A673 (cell line): ENCODE data around the gene BBS9. TPM values are rescaled to one million over a fixed set of nuclear protein-coding genes. Genes with fewer than 3 reads are reported as not detected.
"Not testable (repeated sequence)": the region's sequence is repeated elsewhere in the genome, so short reads cannot be mapped to it uniquely, and the experiment has no call there.

Experiments used
- BruUV-seq: library from RNA; stranded (reverse); fragments of 400-500 nt; replicated peaks from 2 replicates; lab custom pipeline; 2021; lab: Mats Ljungman, UMichigan
- CTCF ChIA-PET: fragments of 300-600 bp; sonication (Branson Sonifier 250); formaldehyde crosslinking; loops from one replicate; lab custom pipeline; 2022; ENCODE audit warnings: antibody characterized with exemption; lab: Charles Lee
- POLR2A ChIA-PET: fragments of 300-600 bp; sonication (Branson Sonifier 250); formaldehyde crosslinking; loops from one replicate; lab custom pipeline; 2022; ENCODE audit warnings: antibody characterized with exemption; ENCODE audit not compliant: low non-redundant PET; lab: Charles Lee
- DNase-seq: peaks from one replicate; pipeline ENCODE4 v3.0.0-alpha.2; 2015; ENCODE audit warnings: low spot score
- H3K27ac ChIP-seq: fragments of 200-600 bp; sonication (generic); 2 replicates; pipeline ENCODE4 v1.5.1; 2016; ENCODE audit warnings: mixed run types, low read depth, mild to moderate bottlenecking, mixed read lengths, antibody characterized with exemption, low read length; ENCODE audit not compliant: poor library complexity, severe bottlenecking
- H3K27me3 ChIP-seq: fragments of 200-600 bp; sonication (generic); replicated peaks from 2 replicates; pipeline ENCODE4 v1.6.1; 2017; ENCODE audit warnings: mixed run types, low read depth, mild to moderate bottlenecking, mixed read lengths, antibody characterized with exemption, low read length; ENCODE audit not compliant: insufficient read depth, poor library complexity
- H3K36me3 ChIP-seq: fragments of 200-600 bp; sonication (generic); 2 replicates; pipeline ENCODE4 v1.6.1; 2016; ENCODE audit warnings: mixed run types, mild to moderate bottlenecking, mixed read lengths, antibody characterized with exemption, low read length; ENCODE audit not compliant: insufficient read depth, poor library complexity, severe bottlenecking
- H3K4me1 ChIP-seq: fragments of 200-600 bp; sonication (generic); 2 replicates; pipeline ENCODE4 v1.6.1; 2017; ENCODE audit warnings: mixed run types, mild to moderate bottlenecking, mixed read lengths, antibody characterized with exemption, low read length; ENCODE audit not compliant: insufficient read depth, poor library complexity, severe bottlenecking
- H3K4me3 ChIP-seq: fragments of 200-600 bp; sonication (generic); 2 replicates; pipeline ENCODE4 v1.5.1; 2016; ENCODE audit warnings: low read depth, mixed run types, mild to moderate bottlenecking, mixed read lengths, low read length; ENCODE audit not compliant: poor library complexity, severe bottlenecking
- H3K9me3 ChIP-seq: fragments of 200-600 bp; sonication (generic); 2 replicates; pipeline ENCODE4 v1.6.1; 2016; ENCODE audit warnings: mixed run types, low read depth, mild to moderate bottlenecking, mixed read lengths, antibody characterized with exemption, low read length; ENCODE audit not compliant: poor library complexity, severe bottlenecking
- CTCF ChIP-seq: fragments of 300-800, 200-600 bp; sonication (generic); conservative IDR thresholded peaks from 2 replicates; pipeline ENCODE4 v1.5.1; 2017; ENCODE audit warnings: low read depth, mild to moderate bottlenecking, antibody characterized with exemption, low read length, moderate library complexity, mixed read lengths
- EZH2 ChIP-seq: fragments of 200-600 bp; sonication (generic); IDR thresholded peaks from 2 replicates; pipeline ENCODE4 v1.6.1; 2017; ENCODE audit warnings: borderline replicate concordance, low read depth, mild to moderate bottlenecking, mixed read lengths, antibody characterized with exemption, low read length; ENCODE audit not compliant: poor library complexity, severe bottlenecking
- intact Hi-C: fragments of 100-400 bp; cut with micrococcal nuclease; formaldehyde crosslinking; loops from one replicate; pipeline ENCODE4 v1.10.0; 2022; ENCODE audit not compliant: unreplicated experiment
- total RNA-seq: library from RNA; stranded (reverse); gene quantifications from 2 replicates; pipeline ENCODE4 v1.2.3, GENCODE V29; 2021

The BBS9 gene
- total RNA-seq, 1 experiment from 2014 or later: 9.4 TPM

- H3K4me1 ChIP-seq: no peaks in the 10 kb centered on the region
- no peak for DNase-seq
- BruUV-seq: no TSS peak
- H3K4me3 ChIP-seq: no peak overlapping the region
- TF ChIP-seq CTCF: no peak
- no peak for TF ChIP-seq EZH2
- ChIA-PET CTCF (no interaction called here), POLR2A (no interaction called here)
- H3K27me3 ChIP-seq: no peaks in the 10 kb centered on the region
- intact Hi-C loops: no loop called here
- no peaks in the 10 kb centered on the region for H3K9me3 ChIP-seq
- no peak overlapping the region for H3K27ac ChIP-seq
- no peaks in the 10 kb centered on the region for H3K36me3 ChIP-seq
Measured at GRCh38 chr7:33471636-33472242, 342.4 kb downstream of the BBS9 start.

GRCh38 chr7:33472348-33473025 is 343.1 kb downstream of the BBS9 start:
- intact Hi-C loops: no loop called here
- ChIA-PET CTCF (no interaction called here), POLR2A (no interaction called here)
- Histone ChIP-seq H3K36me3 (no peaks in the 10 kb centered on the region), H3K27ac (no peak overlapping the region), H3K27me3 (no peaks in the 10 kb centered on the region), H3K4me1 (no peaks in the 10 kb centered on the region), H3K9me3 (no peaks in the 10 kb centered on the region), H3K4me3 (no peak overlapping the region)
- no peak for DNase-seq
- BruUV-seq: no TSS peak
- no peak for TF ChIP-seq EZH2
- no peak for TF ChIP-seq CTCF

- no peaks in the 10 kb centered on the region for H3K4me1 ChIP-seq
- H3K27ac ChIP-seq: no peak overlapping the region
- ChIA-PET POLR2A (no interaction called here), CTCF (no interaction called here)
- no peaks in the 10 kb centered on the region for H3K36me3 ChIP-seq
- no peaks in the 10 kb centered on the region for H3K27me3 ChIP-seq
- no peak for DNase-seq
- BruUV-seq: no TSS peak
- TF ChIP-seq EZH2 (no peak), CTCF (no peak)
- no peaks in the 10 kb centered on the region for H3K9me3 ChIP-seq
- H3K4me3 ChIP-seq: no peak overlapping the region
- intact Hi-C loops: no loop called here
Measured at GRCh38 chr7:33477719-33478480, 348.5 kb downstream of the BBS9 start.

GRCh38 chr7:33484476-33484875 is 355.1 kb downstream of the BBS9 start:
- intact Hi-C loops: not testable (repeated sequence)

More at GRCh38 chr7:33484476-33484875, 355.1 kb downstream of the BBS9 start:
- H3K27me3 ChIP-seq, DNase-seq, H3K27ac ChIP-seq, H3K4me3 ChIP-seq, CTCF ChIA-PET, H3K9me3 ChIP-seq, H3K4me1 ChIP-seq, BruUV-seq, POLR2A ChIA-PET, H3K36me3 ChIP-seq: not testable (repeated sequence)
